HepG2 (cell line): ENCODE results near the gene SIN3A.

ENCODE experiments used
- ATF3 ChIP-seq: sonication (generic); formaldehyde crosslinking; IDR thresholded peaks from 2 replicates; pipeline ENCODE4 v1.4.0; 2020; ENCODE audit warnings: missing genetic modification reagents
- E2F1 ChIP-seq: sonication (generic); formaldehyde crosslinking; IDR thresholded peaks from 2 replicates; pipeline ENCODE4 v1.5.0; 2020; ENCODE audit warnings: missing genetic modification reagents
- EP300 ChIP-seq, 3 experiments: sonication (generic) in 1 of 3; formaldehyde crosslinking in 1 of 3; IDR thresholded peaks; 2 replicates each; pipeline versions ENCODE4 v1.5.1 to v1.6.1; 2011 to 2020; ENCODE audit warnings: low read depth in 2 of 3, low read length in 2 of 3, borderline replicate concordance in 1 of 3, improper control_type of control experiment in 1 of 3, mild to moderate bottlenecking in 1 of 3, missing genetic modification reagents in 1 of 3, moderate library complexity in 1 of 3
- EZH2 ChIP-seq: conservative IDR thresholded peaks from 2 replicates; pipeline ENCODE4 v1.6.1; 2012; ENCODE audit warnings: mild to moderate bottlenecking, low read depth, low read length, moderate library complexity
- GPN1 ChIP-seq: sonication (generic); formaldehyde crosslinking; IDR thresholded peaks from 2 replicates; pipeline ENCODE4 v1.5.1; 2020; ENCODE audit warnings: missing genetic modification reagents, borderline replicate concordance
- SCMH1 ChIP-seq: sonication (generic); formaldehyde crosslinking; IDR thresholded peaks from 2 replicates; pipeline ENCODE4 v1.9.0; 2021; ENCODE audit warnings: missing genetic modification reagents, mild to moderate bottlenecking, borderline replicate concordance
- SP5 ChIP-seq: IDR thresholded peaks from 2 replicates; pipeline ENCODE4 v1.6.1; 2016; ENCODE audit warnings: low read depth, borderline replicate concordance
- ZNF614 ChIP-seq: IDR thresholded peaks from 2 replicates; pipeline ENCODE4 v1.6.1; 2018; ENCODE audit warnings: missing biosample characterization, missing genetic modification reagents, inconsistent platforms, borderline replicate concordance

GRCh38 chr15:75397494-75397893 is 54.0 kb downstream of the SIN3A start:
- no peak for TF ChIP-seq EP300 (IDR thresholded peaks at IDR 0.05; ENCODE audit: low read depth in 2 of 2, low read length in 2 of 2)
- TF ChIP-seq EP300 (CRISPR knock-in tag; IDR thresholded peaks at IDR 0.05; ENCODE audit: borderline replicate concordance), result no peak
- TF ChIP-seq GPN1 (CRISPR knock-in tag), result no peak
- no peak for TF ChIP-seq ATF3
- TF ChIP-seq EZH2, result no peak
- no peak for TF ChIP-seq SCMH1 (CRISPR knock-in tag)
- no peak for TF ChIP-seq SP5 (CRISPR knock-in tag)
- no peak for TF ChIP-seq ZNF614 (CRISPR knock-in tag)
- TF ChIP-seq E2F1 (CRISPR knock-in tag), result no peak
